Stimulated activated CD8-positive, alpha-beta memory T cell treated with anti-CD3 and anti-CD28 coated beads, Interleukin-12 subunit alpha, Interleukin-12 subunit beta, amount 100 ng/mL, for 1 hour (primary cell): Measurements from ENCODE around the gene NUP214.
"Not testable (repeated sequence)": the region's sequence is repeated elsewhere in the genome, so short reads cannot be mapped to it uniquely, and the experiment has no call there.

Experiments used
- DNase-seq: peaks from one replicate; pipeline ENCODE4 v3.0.0-alpha.2; 2020; ENCODE audit warnings: low read depth

NUP214 gene

GRCh38 chr9:131259916-131260597 is 134.7 kb downstream of the NUP214 start:
- DNase-seq, result no peak

- no peak for DNase-seq
These were observed 135.5 kb downstream of the NUP214 start for GRCh38 chr9:131260751-131261452.

GRCh38 chr9:131262327-131263032 is 137.1 kb downstream of the NUP214 start:
- no peak for DNase-seq

GRCh38 chr9:131263033-131263343 is 137.6 kb downstream of the NUP214 start:
- not testable (repeated sequence) for DNase-seq

GRCh38 chr9:131263701-131264100 is 138.3 kb downstream of the NUP214 start:
- no peak for DNase-seq

- DNase-seq, result no peak
These were observed 138.8 kb downstream of the NUP214 start for GRCh38 chr9:131264231-131264630.

GRCh38 chr9:131266266-131267229 is 141.2 kb downstream of the NUP214 start:
- DNase-seq, result no peak

- DNase-seq, result no peak
These were observed 145.0 kb downstream of the NUP214 start for GRCh38 chr9:131270171-131271015.

- DNase-seq, result not testable (repeated sequence)
These were observed 145.6 kb downstream of the NUP214 start for GRCh38 chr9:131271016-131271273.

GRCh38 chr9:131271506-131271931 is 146.1 kb downstream of the NUP214 start:
- no peak for DNase-seq

- no peak for DNase-seq
These were observed 146.8 kb downstream of the NUP214 start for GRCh38 chr9:131272212-131272611.

GRCh38 chr9:131273146-131273855 is 147.9 kb downstream of the NUP214 start:
- no peak for DNase-seq

GRCh38 chr9:131273856-131274673 is 148.7 kb downstream of the NUP214 start:
- no peak for DNase-seq

GRCh38 chr9:131274674-131275331 is 149.4 kb downstream of the NUP214 start:
- DNase-seq, result no peak

- DNase-seq, result no peak
These were observed 150.1 kb downstream of the NUP214 start for GRCh38 chr9:131275332-131276093.

GRCh38 chr9:131276094-131276888 is 150.9 kb downstream of the NUP214 start, which contains the start of gene FAM78A:
Gene FAM78A, minus strand, starts transcription at chr9:131276510. Its CDS starts 331 bp downstream, at chr9:131276179.
- no peak for DNase-seq

GRCh38 chr9:131276891-131277286 is 151.5 kb downstream of the NUP214 start:
- no peak for DNase-seq
